H9 (cell line): ENCODE results near the gene KLHDC7B. TPM values are rescaled to one million over a fixed set of nuclear protein-coding genes. Genes with fewer than 3 reads are reported as not detected.

Experiments used
- DNase-seq: peaks from one replicate; pipeline ENCODE4 v3.0.0-alpha.2; 2017
- H2AFZ ChIP-seq: one replicate; pipeline ENCODE4 v1.6.1; 2013; ENCODE audit warnings: mild to moderate bottlenecking, low read length, control low read depth, moderate library complexity
- H2AK5ac ChIP-seq: 2 replicates; pipeline ENCODE4 v1.6.1; 2013; ENCODE audit warnings: low read length, control low read depth, mixed read lengths; ENCODE audit not compliant: insufficient read length
- H2BK120ac ChIP-seq: one replicate; pipeline ENCODE4 v1.6.1; 2013; ENCODE audit warnings: low read depth, mild to moderate bottlenecking, low read length, control low read depth, inconsistent platforms; ENCODE audit not compliant: poor library complexity, severe bottlenecking
- H2BK12ac ChIP-seq: 2 replicates; pipeline ENCODE4 v1.6.1; 2013; ENCODE audit warnings: low read length, control low read depth, mixed read lengths, low read depth; ENCODE audit not compliant: insufficient read length
- H2BK15ac ChIP-seq: 2 replicates; pipeline ENCODE4 v1.6.1; 2013; ENCODE audit warnings: low read depth, low read length, control low read depth
- H2BK20ac ChIP-seq: one replicate; pipeline ENCODE4 v1.6.1; 2013; ENCODE audit warnings: low read depth, mild to moderate bottlenecking, low read length, control low read depth, inconsistent platforms; ENCODE audit not compliant: poor library complexity, severe bottlenecking
- H2BK5ac ChIP-seq: 2 replicates; pipeline ENCODE4 v1.6.1; 2013; ENCODE audit warnings: low read length, control low read depth, mixed read lengths; ENCODE audit not compliant: insufficient read length
- H3K14ac ChIP-seq: 2 replicates; pipeline ENCODE4 v1.6.1; 2013; ENCODE audit warnings: low read length, control low read depth; ENCODE audit not compliant: insufficient read depth
- H3K18ac ChIP-seq: 2 replicates; pipeline ENCODE4 v1.6.1; 2013; ENCODE audit warnings: low read depth, mild to moderate bottlenecking, mixed read lengths, low read length, control low read depth; ENCODE audit not compliant: insufficient read length
- H3K23ac ChIP-seq: 2 replicates; pipeline ENCODE4 v1.6.1; 2013; ENCODE audit warnings: low read length, control low read depth, mixed read lengths, low read depth; ENCODE audit not compliant: insufficient read length
- H3K23me2 ChIP-seq: 2 replicates; pipeline ENCODE4 v1.6.1; 2013; ENCODE audit warnings: low read depth, mild to moderate bottlenecking, mixed read lengths, low read length, control low read depth; ENCODE audit not compliant: insufficient read length, poor library complexity, severe bottlenecking
- H3K27ac ChIP-seq: 2 replicates; pipeline ENCODE4 v1.5.1; 2013; ENCODE audit warnings: low read length, control low read depth, mixed read lengths, low read depth; ENCODE audit not compliant: insufficient read length
- H3K27me3 ChIP-seq: 2 replicates; pipeline ENCODE4 v1.6.1; 2013; ENCODE audit warnings: low read length, control low read depth, inconsistent platforms; ENCODE audit not compliant: insufficient read depth
- H3K4ac ChIP-seq: 2 replicates; pipeline ENCODE4 v1.6.1; 2013; ENCODE audit warnings: low read depth, mild to moderate bottlenecking, control low read depth, inconsistent platforms, low read length, moderate library complexity
- H3K4me1 ChIP-seq: 2 replicates; pipeline ENCODE4 v1.6.1; 2013; ENCODE audit warnings: low read length, control low read depth, inconsistent platforms; ENCODE audit not compliant: insufficient read depth
- H3K4me2 ChIP-seq: 2 replicates; pipeline ENCODE4 v1.6.1; 2013; ENCODE audit warnings: low read length, control low read depth, mixed read lengths; ENCODE audit not compliant: insufficient read length, insufficient read depth
- H3K56ac ChIP-seq: 2 replicates; pipeline ENCODE4 v1.6.1; 2013; ENCODE audit warnings: low read depth, mild to moderate bottlenecking, mixed read lengths, low read length, control low read depth; ENCODE audit not compliant: insufficient read length
- H3K79me1 ChIP-seq: 2 replicates; pipeline ENCODE4 v1.6.1; 2013; ENCODE audit warnings: low read depth, mild to moderate bottlenecking, moderate library complexity, low read length, control low read depth, inconsistent platforms; ENCODE audit not compliant: insufficient read depth, poor library complexity, severe bottlenecking
- H3K79me2 ChIP-seq: 2 replicates; pipeline ENCODE4 v1.6.1; 2013; ENCODE audit warnings: low read length, control low read depth, inconsistent platforms; ENCODE audit not compliant: insufficient read depth
- H3K9ac ChIP-seq: 2 replicates; pipeline ENCODE4 v1.6.1; 2013; ENCODE audit warnings: low read length, control low read depth, mixed read lengths; ENCODE audit not compliant: insufficient read length; ENCODE audit errors: extremely low read depth
- H3K9me3 ChIP-seq: one replicate; pipeline ENCODE4 v1.6.1; 2013; ENCODE audit warnings: low read depth, low read length, inconsistent platforms; ENCODE audit not compliant: control insufficient read depth
- H3T11ph ChIP-seq: one replicate; pipeline ENCODE4 v1.6.1; 2013; ENCODE audit warnings: mild to moderate bottlenecking, low read length, control low read depth, inconsistent platforms
- H4K20me1 ChIP-seq: one replicate; pipeline ENCODE4 v1.6.1; 2013; ENCODE audit not compliant: control insufficient read depth, insufficient read length, insufficient read depth
- H4K5ac ChIP-seq: 2 replicates; pipeline ENCODE4 v1.6.1; 2013; ENCODE audit warnings: low read depth, mild to moderate bottlenecking, mixed read lengths, low read length, control low read depth; ENCODE audit not compliant: insufficient read length
- H4K8ac ChIP-seq: replicated peaks from 2 replicates; pipeline ENCODE4 v1.6.1; 2013; ENCODE audit warnings: low read length, control low read depth, mixed read lengths, low read depth; ENCODE audit not compliant: insufficient read length
- H4K91ac ChIP-seq: 2 replicates; pipeline ENCODE4 v1.6.1; 2013; ENCODE audit warnings: low read depth, mild to moderate bottlenecking, moderate library complexity, mixed read lengths, low read length, control low read depth; ENCODE audit not compliant: insufficient read length
- H3K27ac Mint-ChIP-seq, 3 experiments: 2 replicates in 2 of 3; 3 replicates in 1 of 3; pipeline ENCODE4 v1.8.0; 2020 to 2021; ENCODE audit warnings: mixed read lengths in 3 of 3, mild to moderate bottlenecking in 1 of 3, moderate library complexity in 1 of 3
- H3K27me3 Mint-ChIP-seq: 2 replicates; pipeline ENCODE4 v1.8.0; 2021; ENCODE audit warnings: low read depth, mild to moderate bottlenecking, moderate library complexity, mixed read lengths
- H3K36me3 Mint-ChIP-seq, 3 experiments: 2 replicates in 2 of 3; 3 replicates in 1 of 3; pipeline ENCODE4 v1.8.0; 2020 to 2021; ENCODE audit warnings: low read depth in 3 of 3, mixed read lengths in 3 of 3; ENCODE audit not compliant: insufficient read depth in 1 of 3
- H3K4me1 Mint-ChIP-seq, 2 experiments: 2 replicates each; pipeline ENCODE4 v1.8.0; 2020; ENCODE audit warnings: mixed read lengths in 2 of 2
- H3K4me3 Mint-ChIP-seq, 2 experiments: 2 replicates in 1 of 2; 3 replicates in 1 of 2; pipeline ENCODE4 v1.8.0; 2020 to 2021; ENCODE audit warnings: mild to moderate bottlenecking in 2 of 2, mixed read lengths in 2 of 2, moderate library complexity in 1 of 2
- H3K9me3 Mint-ChIP-seq, 2 experiments: 2 replicates in 1 of 2; 3 replicates in 1 of 2; pipeline ENCODE4 v1.8.0; 2020; ENCODE audit warnings: mild to moderate bottlenecking in 2 of 2, mixed read lengths in 2 of 2, moderate library complexity in 1 of 2
- WGBS: extraction: QIAGEN DNeasy Blood & Tissue Kit; methylation state at CpG from one replicate; pipeline ENCODE4 v1.1.7; 2013; ENCODE audit warnings: missing lambda C conversion rate, low lambda C conversion rate, mixed read lengths; ENCODE audit not compliant: insufficient read length; ENCODE audit errors: extremely low coverage; 5-methylcytosine and 5-hydroxymethylcytosine counted together
- total RNA-seq: library from RNA; stranded (reverse); gene quantifications from 2 replicates; pipeline ENCODE4 v1.2.1, GENCODE V29; 2021
- TF ChIP-seq, protein P1 (sequence below): fragments of 200-600 bp; sonication (generic); conservative IDR thresholded peaks from 3 replicates; pipeline ENCODE4 v1.8.0; 2021; ENCODE audit warnings: antibody characterized with exemption, mild to moderate bottlenecking

Gene KLHDC7B
- total RNA-seq, 1 experiment from 2014 or later = not detected

DNA sequence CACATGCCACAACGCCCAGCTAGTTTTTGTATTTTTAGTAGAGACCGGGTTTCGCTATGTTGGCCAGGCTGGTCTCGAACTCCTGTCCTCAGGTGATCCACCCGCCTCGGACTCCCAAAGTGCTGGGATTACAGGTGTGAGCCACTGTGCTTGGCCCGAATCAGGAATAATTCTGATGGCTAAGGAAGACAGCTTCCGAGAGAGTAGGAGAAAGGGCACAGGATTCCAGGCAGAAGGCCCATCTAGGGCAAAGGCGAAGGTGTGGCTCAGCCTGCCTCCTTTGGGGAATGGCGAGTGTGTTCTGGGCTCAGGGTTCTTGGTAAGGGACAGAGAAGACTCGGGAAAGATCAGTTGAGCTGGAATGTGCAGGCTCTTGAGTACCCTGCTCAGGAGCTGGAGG is 18.6 kb downstream of the KLHDC7B start:
- no peak overlapping the region for H3K27ac ChIP-seq
- no peaks in the 10 kb centered on the region for H3K9me3 ChIP-seq
- no peaks in the 10 kb centered on the region for H3K27me3 ChIP-seq
- H3K23me2 ChIP-seq = no peaks in the 10 kb centered on the region
- no peak overlapping the region for H2BK120ac ChIP-seq
- H3K4me2 ChIP-seq = no peak overlapping the region
- no peak overlapping the region for H2BK15ac ChIP-seq
- DNase-seq = no peak
- no peak overlapping the region for H3K9ac ChIP-seq
- H3K4me1 Mint-ChIP-seq = peaks cover 9 to 10% of the 10 kb centered on the region in 2 experiments
- peaks cover 37% of the 10 kb centered on the region for H3K27me3 Mint-ChIP-seq
- peak overlapping the region in 1 of 2 experiments; percentile 8; a peak in 3 of 5 replicates for H3K4me3 Mint-ChIP-seq
- H4K91ac ChIP-seq = no peak overlapping the region
- H2BK20ac ChIP-seq = no peak overlapping the region
- H4K20me1 ChIP-seq = no peaks in the 10 kb centered on the region
- H2BK12ac ChIP-seq = no peak overlapping the region
- peaks cover 1 to 17% (median 14%) of the 10 kb centered on the region in 3 experiments; a peak in 6 of 7 replicates for H3K36me3 Mint-ChIP-seq
- H3K79me1 ChIP-seq = no peaks in the 10 kb centered on the region
- H3K14ac ChIP-seq = no peak overlapping the region
- H3K18ac ChIP-seq = no peak overlapping the region
- H2BK5ac ChIP-seq = no peak overlapping the region
- TF ChIP-seq, protein P1, sequence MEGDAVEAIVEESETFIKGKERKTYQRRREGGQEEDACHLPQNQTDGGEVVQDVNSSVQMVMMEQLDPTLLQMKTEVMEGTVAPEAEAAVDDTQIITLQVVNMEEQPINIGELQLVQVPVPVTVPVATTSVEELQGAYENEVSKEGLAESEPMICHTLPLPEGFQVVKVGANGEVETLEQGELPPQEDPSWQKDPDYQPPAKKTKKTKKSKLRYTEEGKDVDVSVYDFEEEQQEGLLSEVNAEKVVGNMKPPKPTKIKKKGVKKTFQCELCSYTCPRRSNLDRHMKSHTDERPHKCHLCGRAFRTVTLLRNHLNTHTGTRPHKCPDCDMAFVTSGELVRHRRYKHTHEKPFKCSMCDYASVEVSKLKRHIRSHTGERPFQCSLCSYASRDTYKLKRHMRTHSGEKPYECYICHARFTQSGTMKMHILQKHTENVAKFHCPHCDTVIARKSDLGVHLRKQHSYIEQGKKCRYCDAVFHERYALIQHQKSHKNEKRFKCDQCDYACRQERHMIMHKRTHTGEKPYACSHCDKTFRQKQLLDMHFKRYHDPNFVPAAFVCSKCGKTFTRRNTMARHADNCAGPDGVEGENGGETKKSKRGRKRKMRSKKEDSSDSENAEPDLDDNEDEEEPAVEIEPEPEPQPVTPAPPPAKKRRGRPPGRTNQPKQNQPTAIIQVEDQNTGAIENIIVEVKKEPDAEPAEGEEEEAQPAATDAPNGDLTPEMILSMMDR = no peak
- no peak overlapping the region for H4K5ac ChIP-seq
- no peak overlapping the region for H3K4ac ChIP-seq
- H3K56ac ChIP-seq = no peak overlapping the region
- H3T11ph ChIP-seq = no peak overlapping the region
- H2AK5ac ChIP-seq = no peak overlapping the region
- no peaks in the 10 kb centered on the region for H3K4me1 ChIP-seq
- no peak overlapping the region for H3K23ac ChIP-seq
- H3K9me3 Mint-ChIP-seq = no peaks in the 10 kb centered on the region
- no peak overlapping the region for H2AFZ ChIP-seq
- no peak overlapping the region for H3K27ac Mint-ChIP-seq
- WGBS = no CpG with 5 or more reads among the region's 11 CpGs
- no peaks in the 10 kb centered on the region for H3K79me2 ChIP-seq
- H4K8ac ChIP-seq = no peak overlapping the region
